ENCODE data around the gene ASB15.

DNA sequence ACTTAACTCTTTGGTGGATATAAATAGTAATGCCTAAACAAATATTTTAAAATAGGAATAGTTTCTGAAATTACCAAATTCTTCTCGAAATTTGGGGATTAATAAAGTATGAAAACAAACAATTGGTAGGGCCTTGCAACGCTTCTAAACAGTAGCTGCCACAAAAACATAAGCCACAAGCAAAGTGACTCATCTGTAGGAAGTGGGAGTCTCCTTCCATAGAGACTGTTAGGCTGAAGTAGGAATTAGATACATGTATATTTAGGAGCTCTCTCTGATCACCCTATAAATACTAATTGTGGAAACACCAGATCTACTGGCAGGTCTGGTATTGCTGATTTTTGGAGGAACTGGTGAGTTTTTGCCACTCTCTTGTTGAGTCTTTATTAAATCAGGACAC is 48.3 kb downstream of the ASB15 start:
- TF ChIP-seq, protein P1, sequence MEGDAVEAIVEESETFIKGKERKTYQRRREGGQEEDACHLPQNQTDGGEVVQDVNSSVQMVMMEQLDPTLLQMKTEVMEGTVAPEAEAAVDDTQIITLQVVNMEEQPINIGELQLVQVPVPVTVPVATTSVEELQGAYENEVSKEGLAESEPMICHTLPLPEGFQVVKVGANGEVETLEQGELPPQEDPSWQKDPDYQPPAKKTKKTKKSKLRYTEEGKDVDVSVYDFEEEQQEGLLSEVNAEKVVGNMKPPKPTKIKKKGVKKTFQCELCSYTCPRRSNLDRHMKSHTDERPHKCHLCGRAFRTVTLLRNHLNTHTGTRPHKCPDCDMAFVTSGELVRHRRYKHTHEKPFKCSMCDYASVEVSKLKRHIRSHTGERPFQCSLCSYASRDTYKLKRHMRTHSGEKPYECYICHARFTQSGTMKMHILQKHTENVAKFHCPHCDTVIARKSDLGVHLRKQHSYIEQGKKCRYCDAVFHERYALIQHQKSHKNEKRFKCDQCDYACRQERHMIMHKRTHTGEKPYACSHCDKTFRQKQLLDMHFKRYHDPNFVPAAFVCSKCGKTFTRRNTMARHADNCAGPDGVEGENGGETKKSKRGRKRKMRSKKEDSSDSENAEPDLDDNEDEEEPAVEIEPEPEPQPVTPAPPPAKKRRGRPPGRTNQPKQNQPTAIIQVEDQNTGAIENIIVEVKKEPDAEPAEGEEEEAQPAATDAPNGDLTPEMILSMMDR (IDR thresholded peaks at IDR 0.05; ENCODE audit: borderline replicate concordance, extremely low read depth, low read length, poor library complexity, severe bottlenecking) = no peak
- TF ChIP-seq EZH2 (IDR thresholded peaks at IDR 0.05; ENCODE audit: borderline replicate concordance, low read depth, low read length, severe bottlenecking) = no peak
